MM.1S (cell line): ENCODE measurements around the gene TMX2.

Experiments
- DNase-seq: peaks from one replicate; pipeline ENCODE4 v3.0.0-alpha.2; 2015
- H2AFZ ChIP-seq: fragments of 300-600 bp; sonication (generic); 2 replicates; pipeline ENCODE4 v1.6.0; 2016; ENCODE audit warnings: antibody characterized with exemption, low read length
- H3F3A ChIP-seq: fragments of 300-600 bp; sonication (generic); 2 replicates; pipeline ENCODE4 v1.6.1; 2016; ENCODE audit warnings: mild to moderate bottlenecking, antibody characterized with exemption, low read length, moderate library complexity, mixed read lengths; ENCODE audit not compliant: insufficient read depth
- H3K27ac ChIP-seq: fragments of 300-600 bp; sonication (generic); 2 replicates; pipeline ENCODE4 v1.5.1; 2016; ENCODE audit warnings: mild to moderate bottlenecking, low read length
- H3K27me3 ChIP-seq: fragments of 300-600 bp; sonication (generic); replicated peaks from 2 replicates; pipeline ENCODE4 v1.6.0; 2016; ENCODE audit warnings: low read length; ENCODE audit not compliant: insufficient read depth
- H3K36me3 ChIP-seq: fragments of 300-600 bp; sonication (generic); replicated peaks from 2 replicates; pipeline ENCODE4 v1.6.1; 2016; ENCODE audit warnings: mild to moderate bottlenecking, low read length, mixed read lengths; ENCODE audit not compliant: insufficient read depth
- H3K4me1 ChIP-seq: fragments of 300-600 bp; sonication (generic); 2 replicates; pipeline ENCODE4 v1.6.1; 2016; ENCODE audit warnings: low read length, mixed read lengths
- H3K4me2 ChIP-seq: fragments of 300-600 bp; sonication (generic); 2 replicates; pipeline ENCODE4 v1.6.0; 2016; ENCODE audit warnings: low read depth, low read length
- H3K4me3 ChIP-seq: fragments of 300-600 bp; sonication (generic); 2 replicates; pipeline ENCODE4 v1.5.1; 2016; ENCODE audit warnings: low read length, mixed read lengths
- H3K79me2 ChIP-seq: fragments of 300-600 bp; sonication (generic); 2 replicates; pipeline ENCODE4 v1.6.1; 2016; ENCODE audit warnings: mixed run types, low read length, mixed read lengths
- H3K9ac ChIP-seq: fragments of 300-600 bp; sonication (generic); 2 replicates; pipeline ENCODE4 v1.6.1; 2016; ENCODE audit warnings: low read length, mixed read lengths
- H3K9me2 ChIP-seq: fragments of 300-600 bp; sonication (generic); replicated peaks from 2 replicates; pipeline ENCODE4 v1.6.1; 2016; ENCODE audit warnings: mild to moderate bottlenecking, low read length, mixed read lengths; ENCODE audit not compliant: insufficient read depth
- H3K9me3 ChIP-seq: fragments of 300-600 bp; sonication (generic); replicated peaks from 2 replicates; pipeline ENCODE4 v1.6.1; 2016; ENCODE audit warnings: mild to moderate bottlenecking, low read length, mixed read lengths; ENCODE audit not compliant: insufficient read depth
- H4K20me1 ChIP-seq: fragments of 300-600 bp; sonication (generic); 2 replicates; pipeline ENCODE4 v1.6.1; 2016; ENCODE audit warnings: mild to moderate bottlenecking, low read length, moderate library complexity, mixed read lengths; ENCODE audit not compliant: insufficient read depth
- EZH2 ChIP-seq: fragments of 300-600 bp; sonication (generic); optimal IDR thresholded peaks from 2 replicates; pipeline ENCODE3; 2017; ENCODE audit warnings: low read depth, mild to moderate bottlenecking, antibody characterized with exemption, low read length, mixed read lengths
- EZH2phosphoT487 ChIP-seq: fragments of 300-600 bp; sonication (generic); IDR thresholded peaks from 2 replicates; pipeline ENCODE4 v1.6.1; 2018; ENCODE audit warnings: antibody characterized with exemption, low read length
- TF ChIP-seq, protein P1 (sequence below): fragments of 300-600 bp; sonication (generic); IDR thresholded peaks from 2 replicates; pipeline ENCODE4 v1.5.1; 2016; ENCODE audit warnings: antibody characterized with exemption, low read length, mixed read lengths

The TMX2 gene

DNA sequence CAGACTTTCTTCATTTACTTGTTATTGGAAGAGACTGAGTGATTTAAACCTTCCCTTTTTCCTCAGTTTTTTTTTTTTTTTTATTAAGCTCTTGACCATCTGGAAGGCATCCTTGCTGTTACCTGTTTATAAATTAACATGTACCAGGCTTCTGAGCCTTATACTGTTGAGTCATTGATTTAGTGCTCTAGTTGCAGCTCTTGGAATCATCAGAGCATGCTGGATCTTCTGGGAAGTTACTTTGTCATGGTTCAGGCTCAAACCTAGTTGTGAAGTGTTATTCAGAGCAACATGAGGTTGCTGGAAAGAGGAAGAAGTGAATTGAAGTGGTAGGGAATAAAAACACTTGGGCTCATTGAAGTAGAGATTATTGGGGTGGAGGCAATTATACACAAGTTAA, 38.1 kb upstream of the TMX2 start:
- no peak for DNase-seq

DNA sequence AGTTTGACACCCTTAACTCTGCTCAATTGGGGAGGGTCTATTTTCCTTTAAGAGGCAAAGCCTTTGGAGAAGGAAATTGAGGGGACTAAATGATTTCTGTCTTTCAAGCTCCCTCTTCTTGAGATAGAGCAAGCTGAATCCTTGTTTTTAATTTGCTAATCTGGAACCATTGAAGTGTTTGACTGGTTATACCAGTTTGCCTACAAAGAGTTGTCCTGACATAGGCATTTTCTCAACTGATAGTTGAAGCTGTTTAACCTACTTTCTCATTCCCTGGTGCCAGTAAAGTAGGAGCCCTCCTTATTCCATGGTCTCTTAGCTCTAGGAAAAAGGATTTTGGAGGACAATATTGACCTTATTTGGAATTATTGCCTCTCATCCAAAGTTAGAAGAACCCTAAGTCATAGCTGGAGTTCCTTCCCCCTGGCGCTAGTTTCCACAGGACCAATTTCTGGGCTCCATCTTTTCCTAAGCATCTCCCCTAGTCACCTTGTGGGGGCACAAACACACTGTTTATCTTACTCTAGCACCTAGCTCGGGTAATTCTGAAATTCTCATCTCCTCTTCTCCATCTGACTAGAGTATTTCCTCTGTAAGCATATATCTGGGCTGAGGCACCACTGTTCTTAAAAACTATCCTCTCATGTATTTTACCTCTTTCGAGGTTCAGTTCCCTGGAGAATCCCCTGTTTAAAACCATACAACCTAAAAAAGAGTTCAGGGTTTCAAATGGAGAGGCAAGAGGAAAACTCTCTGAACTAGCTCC, 37.0 kb upstream of the TMX2 start:
- Histone ChIP-seq H3F3A (no peaks in the 10 kb centered on the region), H3K36me3 (peaks cover 10% of the 10 kb centered on the region; the same call in 1 of the 2 replicates), H3K4me2 (no peak overlapping the region), H3K9ac (no peak overlapping the region), H3K9me3 (no peaks in the 10 kb centered on the region), H2AFZ (no peak overlapping the region), H3K27me3 (no peaks in the 10 kb centered on the region), H3K79me2 (peaks cover 93% of the 10 kb centered on the region), H3K4me1 (no peaks in the 10 kb centered on the region), H4K20me1 (0 out of 2 replicates have a peak, but pooled peaks cover 8% of the 10 kb centered on the region), H3K4me3 (no peak overlapping the region), H3K9me2 (no peaks in the 10 kb centered on the region), H3K27ac (no peak overlapping the region)
- TF ChIP-seq, protein P1, sequence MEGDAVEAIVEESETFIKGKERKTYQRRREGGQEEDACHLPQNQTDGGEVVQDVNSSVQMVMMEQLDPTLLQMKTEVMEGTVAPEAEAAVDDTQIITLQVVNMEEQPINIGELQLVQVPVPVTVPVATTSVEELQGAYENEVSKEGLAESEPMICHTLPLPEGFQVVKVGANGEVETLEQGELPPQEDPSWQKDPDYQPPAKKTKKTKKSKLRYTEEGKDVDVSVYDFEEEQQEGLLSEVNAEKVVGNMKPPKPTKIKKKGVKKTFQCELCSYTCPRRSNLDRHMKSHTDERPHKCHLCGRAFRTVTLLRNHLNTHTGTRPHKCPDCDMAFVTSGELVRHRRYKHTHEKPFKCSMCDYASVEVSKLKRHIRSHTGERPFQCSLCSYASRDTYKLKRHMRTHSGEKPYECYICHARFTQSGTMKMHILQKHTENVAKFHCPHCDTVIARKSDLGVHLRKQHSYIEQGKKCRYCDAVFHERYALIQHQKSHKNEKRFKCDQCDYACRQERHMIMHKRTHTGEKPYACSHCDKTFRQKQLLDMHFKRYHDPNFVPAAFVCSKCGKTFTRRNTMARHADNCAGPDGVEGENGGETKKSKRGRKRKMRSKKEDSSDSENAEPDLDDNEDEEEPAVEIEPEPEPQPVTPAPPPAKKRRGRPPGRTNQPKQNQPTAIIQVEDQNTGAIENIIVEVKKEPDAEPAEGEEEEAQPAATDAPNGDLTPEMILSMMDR = no peak
- TF ChIP-seq EZH2 (no peak), EZH2phosphoT487 (no peak)
- DNase-seq = no peak

More for the DNA sequence above, 38.1 kb upstream of the TMX2 start:
- no peak overlapping the region for H3K4me2 ChIP-seq
- no peak overlapping the region for H3K4me3 ChIP-seq
- no peaks in the 10 kb centered on the region for H3K9me2 ChIP-seq
- TF ChIP-seq EZH2phosphoT487 (no peak), EZH2 (no peak)
- TF ChIP-seq, protein P1 = no peak
- H3K27me3 ChIP-seq = no peaks in the 10 kb centered on the region
- H3K9me3 ChIP-seq = no peaks in the 10 kb centered on the region
- peaks cover 93% of the 10 kb centered on the region for H3K79me2 ChIP-seq
- H4K20me1 ChIP-seq = 0 out of 2 replicates have a peak, but pooled peaks cover 8% of the 10 kb centered on the region
- peaks cover 3% of the 10 kb centered on the region for H3K4me1 ChIP-seq
- no peak overlapping the region for H3K9ac ChIP-seq
- peaks cover 10% of the 10 kb centered on the region; the same call in 1 of the 2 replicates for H3K36me3 ChIP-seq
- no peaks in the 10 kb centered on the region for H3F3A ChIP-seq
- no peak overlapping the region for H3K27ac ChIP-seq
- H2AFZ ChIP-seq = no peak overlapping the region

DNA sequence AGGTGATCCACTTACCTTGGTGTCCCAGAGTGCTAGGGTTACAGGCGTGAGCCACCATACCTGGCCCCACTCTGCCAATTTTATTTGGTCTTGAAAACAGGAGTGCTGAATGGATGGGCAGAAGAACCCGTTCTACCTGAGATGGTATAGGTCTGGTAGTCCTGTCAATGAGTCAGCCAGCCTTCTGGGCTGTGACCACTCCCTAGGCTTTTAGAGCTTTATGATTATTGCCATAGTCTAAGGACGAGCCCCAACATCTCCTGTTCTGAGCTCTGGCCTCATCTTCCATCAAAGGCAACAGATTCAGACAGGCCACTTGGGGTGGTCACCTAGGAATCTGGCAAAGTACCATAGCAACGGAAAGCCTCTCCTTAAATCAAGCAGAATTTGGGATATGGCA, 33.0 kb upstream of the TMX2 start:
- no peaks in the 10 kb centered on the region for H3K27me3 ChIP-seq
- H3K27ac ChIP-seq = no peak overlapping the region
- H2AFZ ChIP-seq = no peak overlapping the region
- H3F3A ChIP-seq = no peaks in the 10 kb centered on the region
- no peaks in the 10 kb centered on the region for H3K9me2 ChIP-seq
- no peak overlapping the region for H3K4me3 ChIP-seq
- DNase-seq = no peak
- TF ChIP-seq EZH2phosphoT487 (no peak), EZH2 (no peak)
- TF ChIP-seq, protein P1 = no peak
- no peaks in the 10 kb centered on the region for H3K4me1 ChIP-seq
- H3K79me2 ChIP-seq = peaks cover 87% of the 10 kb centered on the region
- H3K4me2 ChIP-seq = no peak overlapping the region
- 0 out of 2 replicates have a peak, but pooled peaks cover 2% of the 10 kb centered on the region for H3K36me3 ChIP-seq
- no peaks in the 10 kb centered on the region for H3K9me3 ChIP-seq
- H4K20me1 ChIP-seq = 0 out of 2 replicates have a peak, but pooled peaks cover 4% of the 10 kb centered on the region
- no peak overlapping the region for H3K9ac ChIP-seq
